Adrenal gland (tissue), 5 donors: Measurements from ENCODE around the gene TOMM6.

Experiments
- CTCF ChIP-seq, 6 experiments: fragments of 450-650 bp in 4 of 6; fragments of 200-600 bp in 2 of 6; sonication (generic) in 1 of 6; IDR thresholded peaks; 1 replicate in 5 of 6; 2 replicates in 1 of 6; pipeline versions ENCODE4 v1.5.1 to v1.8.0; 2016 to 2021; ENCODE audit warnings: antibody characterized with exemption in 6 of 6, mild to moderate bottlenecking in 2 of 6, moderate library complexity in 1 of 6
- POLR2A ChIP-seq, 2 donors: fragments of 450-650 bp; IDR thresholded peaks; one replicate each; pipeline ENCODE4 v1.6.1; 2017; ENCODE audit warnings: antibody characterized with exemption in 2 of 2, mild to moderate bottlenecking in 2 of 2, moderate library complexity in 1 of 2
- donor health status: DM: no; HTN: no; CAD: no.

GRCh38 chr6:41770381-41771057, 17.0 kb upstream of the TOMM6 start:
- no peak for TF ChIP-seq CTCF (IDR thresholded peaks at IDR 0.05)
- TF ChIP-seq POLR2A (IDR thresholded peaks at IDR 0.05) = no peak
